Calu3 (cell line): Measurements from ENCODE around the gene BTN2A1. TPM values are rescaled to one million over a fixed set of nuclear protein-coding genes. Genes with fewer than 3 reads are reported as not detected.

ENCODE experiments used
- BruUV-seq: library from RNA; stranded (reverse); fragments of 400-500 nt; replicated peaks from 2 replicates; lab custom pipeline; 2021; lab: Mats Ljungman, UMichigan
- CTCF ChIA-PET: fragments of 300-600 bp; sonication (Branson Sonifier 250); formaldehyde crosslinking; loops from one replicate; lab custom pipeline; 2022; ENCODE audit warnings: antibody characterized with exemption; lab: Charles Lee
- DNase-seq: peaks from one replicate; pipeline ENCODE4 v3.0.0; 2022
- H3K27ac Mint-ChIP-seq: one replicate; pipeline ENCODE4 v1.8.0; 2022; ENCODE audit warnings: mixed read lengths; ENCODE audit not compliant: unreplicated experiment
- H3K27me3 Mint-ChIP-seq: one replicate; pipeline ENCODE4 v1.8.0; 2022; ENCODE audit warnings: mixed read lengths; ENCODE audit not compliant: unreplicated experiment
- H3K36me3 Mint-ChIP-seq: one replicate; pipeline ENCODE4 v1.8.0; 2022; ENCODE audit warnings: mild to moderate bottlenecking, moderate library complexity, mixed read lengths; ENCODE audit not compliant: insufficient read depth, unreplicated experiment
- H3K4me1 Mint-ChIP-seq: one replicate; pipeline ENCODE4 v1.8.0; 2022; ENCODE audit warnings: mild to moderate bottlenecking, low read depth, mixed read lengths; ENCODE audit not compliant: unreplicated experiment
- H3K4me3 Mint-ChIP-seq: one replicate; pipeline ENCODE4 v1.8.0; 2022; ENCODE audit warnings: mild to moderate bottlenecking, low read depth, moderate library complexity, mixed read lengths; ENCODE audit not compliant: unreplicated experiment
- H3K9me3 Mint-ChIP-seq: one replicate; pipeline ENCODE4 v1.8.0; 2022; ENCODE audit warnings: low read depth, mixed read lengths; ENCODE audit not compliant: unreplicated experiment
- CTCF ChIP-seq: fragments of 200-600 bp; IDR thresholded peaks from one replicate; pipeline ENCODE4 v1.8.0; 2022; ENCODE audit warnings: antibody characterized with exemption; ENCODE audit not compliant: unreplicated experiment
- intact Hi-C: fragments of 100-400 bp; cut with micrococcal nuclease; formaldehyde crosslinking; loops from one replicate; pipeline ENCODE4 v1.10.0; 2022; ENCODE audit not compliant: unreplicated experiment
- total RNA-seq: library from RNA; stranded (reverse); gene quantifications from 2 replicates; pipeline ENCODE4 v1.2.3, GENCODE V29; 2022

Gene BTN2A1
- total RNA-seq, 1 experiment from 2014 or later, result 32.5 TPM

- no peaks in the 10 kb centered on the region for H3K27me3 Mint-ChIP-seq
- CTCF ChIA-PET, result no interaction called here
- intact Hi-C loops, result no loop called here
- no peak for DNase-seq
- peaks cover 3% of the 10 kb centered on the region for H3K36me3 Mint-ChIP-seq
- H3K27ac Mint-ChIP-seq, result no peak overlapping the region
- H3K4me3 Mint-ChIP-seq, result no peak overlapping the region
- no TSS peak for BruUV-seq
- peaks cover 8% of the 10 kb centered on the region for H3K4me1 Mint-ChIP-seq
- no peaks in the 10 kb centered on the region for H3K9me3 Mint-ChIP-seq
- no peak for TF ChIP-seq CTCF
These were observed 35.4 kb upstream of the BTN2A1 start for GRCh38 chr6:26422329-26422728.

DNA sequence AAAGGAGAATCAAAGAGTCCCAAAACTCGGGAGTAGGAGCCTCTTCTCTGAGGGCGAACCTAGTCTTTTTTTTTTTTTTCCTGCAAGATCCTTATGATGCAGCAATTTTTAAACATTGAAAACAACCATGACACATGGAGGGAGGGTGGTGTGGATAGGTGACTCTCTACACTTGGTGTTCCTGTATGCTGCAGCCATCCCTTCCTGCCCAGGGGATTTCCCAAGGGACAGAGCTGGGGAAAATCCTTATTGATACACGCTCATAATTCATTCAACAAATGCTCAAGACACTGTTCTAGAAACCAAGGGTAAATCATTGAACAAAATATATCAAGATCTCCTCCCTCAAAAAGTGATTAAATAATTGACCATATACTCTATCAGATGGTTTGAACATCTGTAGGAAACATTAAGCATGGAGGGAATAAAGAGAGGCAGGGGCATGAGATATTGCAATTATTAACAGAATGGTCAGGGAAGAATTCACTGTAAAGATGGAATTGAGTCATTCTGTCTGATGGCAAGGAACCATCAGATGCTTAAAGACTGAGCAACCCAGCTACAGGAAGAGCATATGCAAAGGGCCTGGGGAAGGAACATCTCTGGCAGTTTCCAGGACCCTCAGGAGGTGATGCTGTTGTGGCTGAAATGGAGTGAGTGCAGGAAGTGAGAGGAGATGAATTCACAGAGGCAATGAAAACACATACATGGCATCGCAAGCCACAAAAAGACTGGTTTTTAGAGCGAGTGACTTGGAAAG, 30.9 kb upstream of the BTN2A1 start:
- H3K27me3 Mint-ChIP-seq, result no peaks in the 10 kb centered on the region
- intact Hi-C loops, result no loop called here
- CTCF ChIA-PET, result no interaction called here
- H3K4me3 Mint-ChIP-seq, result no peak overlapping the region
- no peak overlapping the region for H3K27ac Mint-ChIP-seq
- DNase-seq, result no peak
- TF ChIP-seq CTCF, result no peak
- BruUV-seq, result no TSS peak
- H3K9me3 Mint-ChIP-seq, result no peaks in the 10 kb centered on the region
- peaks cover 10% of the 10 kb centered on the region for H3K36me3 Mint-ChIP-seq
- H3K4me1 Mint-ChIP-seq, result peaks cover 8% of the 10 kb centered on the region

DNA sequence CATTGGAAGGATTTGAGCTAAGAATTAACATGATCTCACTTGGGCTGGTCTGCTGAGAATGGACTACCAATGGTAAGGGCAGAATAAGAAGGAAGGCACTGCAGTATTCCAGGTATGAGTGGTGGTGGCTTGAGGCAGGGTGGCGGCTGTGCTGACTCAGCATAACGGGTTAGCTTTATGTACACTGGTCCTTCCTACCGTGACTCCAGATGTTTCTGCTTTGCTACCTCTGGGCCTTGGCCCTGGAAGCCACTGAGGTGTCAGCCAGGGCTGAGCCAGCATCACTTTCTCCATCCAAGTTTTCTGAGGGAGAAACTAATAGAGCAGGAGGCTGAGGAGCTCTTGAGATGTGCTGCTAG, 30.3 kb upstream of the BTN2A1 start:
- no peak overlapping the region for H3K27ac Mint-ChIP-seq
- no peak for TF ChIP-seq CTCF
- no peaks in the 10 kb centered on the region for H3K9me3 Mint-ChIP-seq
- BruUV-seq, result no TSS peak
- intact Hi-C loops, result no loop called here
- H3K4me3 Mint-ChIP-seq, result no peak overlapping the region
- peaks cover 8% of the 10 kb centered on the region for H3K4me1 Mint-ChIP-seq
- H3K36me3 Mint-ChIP-seq, result peaks cover 10% of the 10 kb centered on the region
- H3K27me3 Mint-ChIP-seq, result no peaks in the 10 kb centered on the region
- CTCF ChIA-PET, result no interaction called here
- DNase-seq, result no peak

- Mint-ChIP-seq H3K9me3 (no peaks in the 10 kb centered on the region), H3K4me1 (no peaks in the 10 kb centered on the region), H3K36me3 (peaks cover 10% of the 10 kb centered on the region), H3K27me3 (no peaks in the 10 kb centered on the region), H3K27ac (no peak overlapping the region), H3K4me3 (no peak overlapping the region)
- DNase-seq, result no peak
- TF ChIP-seq CTCF, result no peak
- CTCF ChIA-PET, result no interaction called here
- BruUV-seq, result no TSS peak
- intact Hi-C loops, result no loop called here
These were observed 29.5 kb upstream of the BTN2A1 start for GRCh38 chr6:26428206-26428605.
